ENCODE data around the gene ZFHX3.

DNA sequence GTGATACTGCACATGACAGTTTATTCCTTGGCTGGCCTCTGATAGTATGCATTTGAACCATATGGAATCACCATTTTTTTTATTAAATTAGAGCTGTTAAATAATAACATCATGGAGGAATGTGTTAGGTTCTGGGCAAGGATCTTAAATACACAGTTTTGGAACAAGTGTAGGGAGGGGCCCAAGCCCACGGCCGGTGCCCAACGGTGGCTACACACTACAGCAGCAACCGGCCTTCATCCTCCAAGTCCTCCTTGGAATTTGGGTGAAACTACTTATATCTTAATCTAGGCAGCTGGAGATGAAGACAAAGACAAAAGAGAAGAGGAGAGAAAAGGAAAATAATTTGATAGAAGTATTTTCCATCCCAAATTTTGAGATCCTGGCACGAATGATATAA is 35.6 kb downstream of the ZFHX3 start:
- TF ChIP-seq, protein P1, sequence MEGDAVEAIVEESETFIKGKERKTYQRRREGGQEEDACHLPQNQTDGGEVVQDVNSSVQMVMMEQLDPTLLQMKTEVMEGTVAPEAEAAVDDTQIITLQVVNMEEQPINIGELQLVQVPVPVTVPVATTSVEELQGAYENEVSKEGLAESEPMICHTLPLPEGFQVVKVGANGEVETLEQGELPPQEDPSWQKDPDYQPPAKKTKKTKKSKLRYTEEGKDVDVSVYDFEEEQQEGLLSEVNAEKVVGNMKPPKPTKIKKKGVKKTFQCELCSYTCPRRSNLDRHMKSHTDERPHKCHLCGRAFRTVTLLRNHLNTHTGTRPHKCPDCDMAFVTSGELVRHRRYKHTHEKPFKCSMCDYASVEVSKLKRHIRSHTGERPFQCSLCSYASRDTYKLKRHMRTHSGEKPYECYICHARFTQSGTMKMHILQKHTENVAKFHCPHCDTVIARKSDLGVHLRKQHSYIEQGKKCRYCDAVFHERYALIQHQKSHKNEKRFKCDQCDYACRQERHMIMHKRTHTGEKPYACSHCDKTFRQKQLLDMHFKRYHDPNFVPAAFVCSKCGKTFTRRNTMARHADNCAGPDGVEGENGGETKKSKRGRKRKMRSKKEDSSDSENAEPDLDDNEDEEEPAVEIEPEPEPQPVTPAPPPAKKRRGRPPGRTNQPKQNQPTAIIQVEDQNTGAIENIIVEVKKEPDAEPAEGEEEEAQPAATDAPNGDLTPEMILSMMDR (IDR thresholded peaks at IDR 0.05 in 2 of 3, conservative IDR thresholded peaks at IDR 0.05 in 1 of 3; ENCODE audit: control insufficient read depth in 2 of 3, extremely low read depth in 1 of 3, insufficient read depth in 1 of 3, low read depth in 3 of 3, low read length in 3 of 3) = no peak
- TF ChIP-seq CHD4 (IDR thresholded peaks at IDR 0.05) (no peak), SIN3A (IDR thresholded peaks at IDR 0.05; ENCODE audit: low read depth, low read length) (no peak), BCL11A (IDR thresholded peaks at IDR 0.05; ENCODE audit: low read depth, low read length) (no peak), RFX5 (IDR thresholded peaks at IDR 0.05; ENCODE audit: low read depth, low read length) (no peak), SREBF1 (IDR thresholded peaks at IDR 0.05; ENCODE audit: low read length) (no peak), RELA (IDR thresholded peaks at IDR 0.05; ENCODE audit: borderline replicate concordance, partially characterized antibody) (no peak)
